GM12878 (cell line): Measurements from ENCODE around the gene TAGLN. TPM values are rescaled to one million over a fixed set of nuclear protein-coding genes. Genes with fewer than 3 reads are reported as not detected.

ENCODE experiments used
- ATAC-seq: fragments of 200-7000 bp; cut with Tn5 transposase; 3 replicates; pipeline ENCODE4 v1.9.1; 2020; ENCODE audit warnings: mild to moderate bottlenecking, moderate library complexity
- BruUV-seq: library from RNA; stranded (reverse); fragments of 400-500 nt; replicated peaks from 2 replicates; lab custom pipeline; 2021; lab: Mats Ljungman, UMichigan
- CTCF ChIA-PET: fragments of 300-600 bp; sonication (Branson Sonifier 250); formaldehyde crosslinking; extraction: SDS; loops from one replicate; lab custom pipeline; 2021; ENCODE audit warnings: inconsistent platforms; lab: Yijun Ruan, JAX
- POLR2A ChIA-PET: fragments of 350-600 bp; formaldehyde crosslinking; extraction: SDS; loops from one replicate; lab custom pipeline; 2021; ENCODE audit warnings: inconsistent platforms; lab: Charles Lee
- RAD21 ChIA-PET: fragments of 300-600 bp; sonication (Branson Sonifier 250); formaldehyde crosslinking; loops from one replicate; lab custom pipeline; 2023; ENCODE audit warnings: antibody characterized with exemption; ENCODE audit not compliant: unreplicated experiment; lab: Charles Lee
- SMC1A ChIA-PET: fragments of 300-600 bp; sonication (Branson Sonifier 250); formaldehyde crosslinking; loops from one replicate; lab custom pipeline; 2023; ENCODE audit not compliant: unreplicated experiment, uncharacterized antibody; lab: Charles Lee
- DNase-seq: peaks from one replicate; pipeline ENCODE4 v3.0.0-alpha.2; 2011; ENCODE audit warnings: low read depth, low spot score
- FAIRE-seq: peaks from 3 replicates; lab custom pipeline; 2011; peaks lifted over from hg19 to GRCh38; lab: Jason Lieb, UNC
- H2AFZ ChIP-seq: 2 replicates; pipeline ENCODE4 v1.6.0; 2011; ENCODE audit warnings: low read depth, low read length, control low read depth; ENCODE audit not compliant: control insufficient read depth
- H3K27ac ChIP-seq: 2 replicates; pipeline ENCODE4 v1.5.1; 2011; ENCODE audit warnings: control low read depth; ENCODE audit not compliant: control insufficient read depth, insufficient read depth
- H3K27me3 ChIP-seq, 2 experiments: replicated peaks in 1 of 2; 2 replicates each; pipeline versions ENCODE4 v1.6.0 to v1.6.1; 2011; ENCODE audit warnings: low read length in 1 of 2; ENCODE audit not compliant: control insufficient read depth in 2 of 2, insufficient read depth in 2 of 2
- H3K36me3 ChIP-seq, 2 experiments: 2 replicates each; pipeline ENCODE4 v1.5.1; 2011; ENCODE audit warnings: low read length in 1 of 2; ENCODE audit not compliant: control insufficient read depth in 2 of 2, insufficient read depth in 2 of 2
- H3K4me1 ChIP-seq: 2 replicates; pipeline ENCODE4 v1.6.1; 2011; ENCODE audit warnings: mild to moderate bottlenecking, low read length, moderate library complexity, mixed read lengths; ENCODE audit not compliant: control insufficient read depth, insufficient read depth
- H3K4me2 ChIP-seq: 2 replicates; pipeline ENCODE4 v1.6.0; 2011; ENCODE audit warnings: control low read depth; ENCODE audit not compliant: control insufficient read depth, insufficient read depth
- H3K4me3 ChIP-seq: fragments of 200-600 bp; sonication (generic); 2 replicates; pipeline ENCODE4 v1.5.1; 2016
- H3K79me2 ChIP-seq: 2 replicates; pipeline ENCODE4 v1.6.0; 2011; ENCODE audit warnings: low read length; ENCODE audit not compliant: control insufficient read depth, insufficient read depth
- H3K9ac ChIP-seq: 2 replicates; pipeline ENCODE4 v1.8.0; 2011; ENCODE audit warnings: low read length, control low read depth, mixed read lengths; ENCODE audit not compliant: control insufficient read depth, insufficient read depth
- H3K9me3 ChIP-seq: replicated peaks from 3 replicates; pipeline ENCODE4 v1.5.1; 2011; ENCODE audit warnings: mild to moderate bottlenecking, low read length; ENCODE audit not compliant: control insufficient read depth, insufficient read depth
- H4K20me1 ChIP-seq: 2 replicates; pipeline ENCODE4 v1.6.0; 2011; ENCODE audit not compliant: control insufficient read depth, insufficient read depth
- IKZF1 ChIP-seq: fragments of 450-650 bp; conservative IDR thresholded peaks from 2 replicates; pipeline ENCODE4 v1.6.1; 2017; ENCODE audit warnings: antibody characterized with exemption, mild to moderate bottlenecking
- PAX8 ChIP-seq: fragments of 450-650 bp; IDR thresholded peaks from 2 replicates; pipeline ENCODE4 v1.6.1; 2017; ENCODE audit warnings: mild to moderate bottlenecking, moderate library complexity
- POLR2AphosphoS2 ChIP-seq: IDR thresholded peaks from 2 replicates; pipeline ENCODE4 v1.6.1; 2011; ENCODE audit warnings: low read depth, mild to moderate bottlenecking, low read length, improper control_type of control experiment, moderate library complexity
- POLR2AphosphoS5 ChIP-seq: IDR thresholded peaks from 2 replicates; pipeline ENCODE4 v1.6.1; 2011; ENCODE audit warnings: mild to moderate bottlenecking, low read length, inconsistent platforms
- RBBP5 ChIP-seq: fragments of 200-600 bp; sonication (generic); conservative IDR thresholded peaks from 2 replicates; pipeline ENCODE4 v1.6.1; 2016
- ZBTB4 ChIP-seq: fragments of 450-650 bp; formaldehyde crosslinking; IDR thresholded peaks from 2 replicates; pipeline ENCODE4 v1.4.0; 2022; ENCODE audit warnings: mild to moderate bottlenecking, moderate library complexity
- WGBS: methylation state at CpG from one replicate; pipeline ENCODE4 v1.1.6; 2016; ENCODE audit warnings: low lambda C conversion rate; ENCODE audit not compliant: insufficient replicate concordance, insufficient coverage; ENCODE audit errors: missing lambda C conversion rate; 5-methylcytosine and 5-hydroxymethylcytosine counted together
- in situ Hi-C: fragments of 300-500 bp; cut with MboI; formaldehyde crosslinking; loops from 9 replicates; pipeline ENCODE4 v1.14.3; 2018; ENCODE audit warnings: mixed read lengths
- intact Hi-C: fragments of 100-400 bp; cut with micrococcal nuclease; formaldehyde crosslinking; loops from one replicate; pipeline ENCODE4 v1.14.2; 2022; ENCODE audit not compliant: unreplicated experiment
- polyA plus RNA-seq, 11 experiments: library from polyadenylated mRNA; depleted of rRNA in 4 of 11; unstranded in 6 of 11; stranded (reverse) in 5 of 11; fragments of >200 nt; fragmentation: Nextera tagmentation in 4 of 11; fragmentation: Illumina TruSeq in 1 of 11; extraction: Ambion mirVana in 4 of 11; extraction: Trizol in 1 of 11; gene quantifications; 1 replicate in 1 of 11; 2 replicates in 10 of 11; pipeline versions ENCODE4 v1.2.1 to v1.2.3, GENCODE V29; 2011 to 2016; ENCODE audit warnings: inconsistent platforms in 2 of 11, missing spikeins in 2 of 11, low read depth in 1 of 11
- total RNA-seq, 4 experiments: library from RNA; depleted of rRNA in 3 of 4; stranded (reverse); fragments of >200 nt in 3 of 4; fragmentation: Illumina TruSeq in 1 of 4; extraction: Trizol in 1 of 4; gene quantifications; 2 replicates each; pipeline versions ENCODE4 v1.2.1 to v1.2.3, GENCODE V29; 2013 to 2021
- TF ChIP-seq, protein P1 (sequence below): fragments of 450-650 bp; IDR thresholded peaks from 2 replicates; pipeline ENCODE4 v1.6.1; 2016; ENCODE audit warnings: mild to moderate bottlenecking

Gene TAGLN
- total and polyA plus RNA-seq, 10 of the 15 experiments (the other 5 are each of a cell fraction or from before 2014, with no cell fraction given): 0.26 to 4.6 (median 1.7) TPM

- H3K4me2 ChIP-seq: no peak overlapping the region
- no peaks in the 10 kb centered on the region for H3K27me3 ChIP-seq
- in situ Hi-C loops (no loop called here), intact Hi-C loops (no loop called here)
- no peak for DNase-seq
- H2AFZ ChIP-seq: no peak overlapping the region
- ChIA-PET CTCF (interaction anchor here (2.6 to 3.2 kb wide), 2 partner anchors 22 to 24 kb away, joined by 9 to 16 read pairs; no protein-coding TSS in a partner anchor), RAD21 (interaction anchor here (1.7 kb wide), 1 partner anchor 23 kb away, joined by 8 read pairs; no protein-coding TSS in a partner anchor), SMC1A (interaction anchor here (0.7 kb wide), 1 partner anchor 8 kb away, joined by 4 read pairs; no protein-coding TSS in a partner anchor), POLR2A (no interaction called here)
- H3K9me3 ChIP-seq: no peaks in the 10 kb centered on the region
- TF ChIP-seq, protein P1, sequence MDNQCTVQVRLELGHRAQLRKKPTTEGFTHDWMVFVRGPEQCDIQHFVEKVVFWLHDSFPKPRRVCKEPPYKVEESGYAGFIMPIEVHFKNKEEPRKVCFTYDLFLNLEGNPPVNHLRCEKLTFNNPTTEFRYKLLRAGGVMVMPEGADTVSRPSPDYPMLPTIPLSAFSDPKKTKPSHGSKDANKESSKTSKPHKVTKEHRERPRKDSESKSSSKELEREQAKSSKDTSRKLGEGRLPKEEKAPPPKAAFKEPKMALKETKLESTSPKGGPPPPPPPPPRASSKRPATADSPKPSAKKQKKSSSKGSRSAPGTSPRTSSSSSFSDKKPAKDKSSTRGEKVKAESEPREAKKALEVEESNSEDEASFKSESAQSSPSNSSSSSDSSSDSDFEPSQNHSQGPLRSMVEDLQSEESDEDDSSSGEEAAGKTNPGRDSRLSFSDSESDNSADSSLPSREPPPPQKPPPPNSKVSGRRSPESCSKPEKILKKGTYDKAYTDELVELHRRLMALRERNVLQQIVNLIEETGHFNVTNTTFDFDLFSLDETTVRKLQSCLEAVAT: no peak
- TF ChIP-seq IKZF1 (no peak), PAX8 (no peak), ZBTB4 (CRISPR knock-in tag) (no peak), RBBP5 (no peak), POLR2AphosphoS2 (no peak), POLR2AphosphoS5 (no peak)
- BruUV-seq: no TSS peak
- no peak overlapping the region for H3K27ac ChIP-seq
- 87% methylated on average over 10 of the region's 10 CpGs for WGBS
- no peak overlapping the region for H3K4me3 ChIP-seq
- H3K36me3 ChIP-seq: peaks cover 0 to 4% of the 10 kb centered on the region in 2 experiments; a peak in 3 of 4 replicates
- no peak for ATAC-seq
- H3K4me1 ChIP-seq: no peaks in the 10 kb centered on the region
- no peaks in the 10 kb centered on the region for H3K79me2 ChIP-seq
- H3K9ac ChIP-seq: no peak overlapping the region
- FAIRE-seq: no peak
- H4K20me1 ChIP-seq: no peaks in the 10 kb centered on the region
These were observed 3.9 kb downstream of the TAGLN start for GRCh38 chr11:117203069-117203407.
